ENCODE data around the gene NRG3. TPM values are rescaled to one million over a fixed set of nuclear protein-coding genes. Genes with fewer than 3 reads are reported as not detected.

The NRG3 gene
- total RNA-seq, 2 donors from 2014 or later = 0.41 TPM; not detected in 1

GRCh38 chr10:82643601-82644000, 768.6 kb downstream of the NRG3 start:
- Histone ChIP-seq H3K4me1 (ENCODE audit: control insufficient read depth in 1 of 2, low read depth in 2 of 2) (peaks cover 0 to 5% of the 10 kb centered on the region in 2 donors), H3K27me3 (replicated peaks; ENCODE audit: insufficient read depth) (no peaks in the 10 kb centered on the region), H3K9me3 (no peaks in the 10 kb centered on the region), H3K36me3 (no peaks in the 10 kb centered on the region), H3K27ac (no peak overlapping the region), H3K4me3 (no peak overlapping the region)
- DNase-seq (ENCODE audit: low spot score) = no peak
- no peak for TF ChIP-seq CTCF (IDR thresholded peaks at IDR 0.05)
- no peak for ATAC-seq (ENCODE audit: insufficient number of reproducible peaks, low FRiP score, low read depth)

- Histone ChIP-seq H3K27me3 (replicated peaks; ENCODE audit: insufficient read depth) (no peaks in the 10 kb centered on the region), H3K9me3 (no peaks in the 10 kb centered on the region), H3K27ac (no peak overlapping the region), H3K4me1 (ENCODE audit: control insufficient read depth in 1 of 2, low read depth in 2 of 2) (peaks cover 0 to 5% of the 10 kb centered on the region in 2 donors), H3K36me3 (no peaks in the 10 kb centered on the region), H3K4me3 (no peak overlapping the region)
- no peak for TF ChIP-seq CTCF (IDR thresholded peaks at IDR 0.05)
- ATAC-seq (ENCODE audit: insufficient number of reproducible peaks, low FRiP score, low read depth) = no peak
- no peak for DNase-seq (ENCODE audit: low spot score)
Measured at GRCh38 chr10:82645221-82645620, 770.2 kb downstream of the NRG3 start.

GRCh38 chr10:82653244-82654155, 778.5 kb downstream of the NRG3 start:
- ATAC-seq (ENCODE audit: insufficient number of reproducible peaks, low FRiP score, low read depth) = no peak

GRCh38 chr10:82660205-82660604, 785.2 kb downstream of the NRG3 start:
- Histone ChIP-seq H3K9me3 (no peaks in the 10 kb centered on the region), H3K4me3 (no peak overlapping the region), H3K4me1 (ENCODE audit: control insufficient read depth in 1 of 2, low read depth in 2 of 2) (peaks cover 0 to 10% of the 10 kb centered on the region in 2 donors), H3K27ac (no peak overlapping the region), H3K36me3 (no peaks in the 10 kb centered on the region), H3K27me3 (replicated peaks; ENCODE audit: insufficient read depth) (no peaks in the 10 kb centered on the region)
- no peak for DNase-seq (ENCODE audit: low spot score)
- ATAC-seq (ENCODE audit: insufficient number of reproducible peaks, low FRiP score, low read depth) = no peak
- TF ChIP-seq CTCF (IDR thresholded peaks at IDR 0.05) = no peak

More at GRCh38 chr10:82653244-82654155, 778.5 kb downstream of the NRG3 start:
- Histone ChIP-seq H3K9me3 (no peaks in the 10 kb centered on the region), H3K4me1 (ENCODE audit: control insufficient read depth in 1 of 2, low read depth in 2 of 2) (peaks cover 0 to 10% of the 10 kb centered on the region in 2 donors), H3K27ac (no peak overlapping the region), H3K36me3 (no peaks in the 10 kb centered on the region), H3K27me3 (replicated peaks; ENCODE audit: insufficient read depth) (no peaks in the 10 kb centered on the region), H3K4me3 (no peak overlapping the region)
- TF ChIP-seq CTCF (IDR thresholded peaks at IDR 0.05) = no peak
- DNase-seq (ENCODE audit: low spot score) = no peak

- Histone ChIP-seq H3K36me3 (no peaks in the 10 kb centered on the region), H3K4me1 (ENCODE audit: control insufficient read depth in 1 of 2, low read depth in 2 of 2) (peaks cover 0 to 10% of the 10 kb centered on the region in 2 donors), H3K27me3 (replicated peaks; ENCODE audit: insufficient read depth) (no peaks in the 10 kb centered on the region), H3K9me3 (no peaks in the 10 kb centered on the region), H3K27ac (no peak overlapping the region), H3K4me3 (no peak overlapping the region)
- DNase-seq (ENCODE audit: low spot score) = no peak
- ATAC-seq (ENCODE audit: insufficient number of reproducible peaks, low FRiP score, low read depth) = no peak
- TF ChIP-seq CTCF (IDR thresholded peaks at IDR 0.05) = no peak
Measured at GRCh38 chr10:82660986-82661385, 786.0 kb downstream of the NRG3 start.

All from thoracic aorta (tissue), 2 donors.